Measurements from ENCODE around the gene ANAPC4. TPM values are rescaled to one million over a fixed set of nuclear protein-coding genes. Genes with fewer than 3 reads are reported as not detected.

The ANAPC4 gene
- total and polyA plus RNA-seq, 4 experiments from 2014 or later: 22.2 to 63.7 (median 44.7) TPM

DNA sequence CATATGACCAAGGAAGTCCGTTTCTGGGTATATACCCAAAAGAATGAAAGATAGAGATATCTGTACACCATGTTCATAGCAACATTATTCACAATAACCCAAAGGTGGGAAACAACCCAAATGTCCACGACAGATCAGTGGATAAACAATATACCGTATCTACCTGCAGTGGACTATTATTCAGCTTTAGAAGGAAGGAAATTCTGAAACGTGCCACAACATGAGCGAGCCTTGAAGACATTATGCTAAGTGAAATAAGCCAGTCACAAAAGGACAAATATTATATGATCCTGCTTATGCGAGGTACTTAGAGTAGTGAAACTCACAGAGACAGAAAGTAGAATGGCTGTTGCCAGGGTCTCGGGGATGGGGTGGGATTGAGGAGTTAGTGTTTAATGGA lies 75.0 kb downstream of the ANAPC4 start:
- intact Hi-C loops (cut with micrococcal nuclease): no loop called here
- ChIA-PET CTCF (ENCODE audit: partially characterized antibody) (no interaction called here), POLR2A (ENCODE audit: partially characterized antibody) (no interaction called here)
- DNase-seq: no peak
- no peaks in the 10 kb centered on the region for H3K27me3 ChIP-seq (ENCODE audit: insufficient read depth, low read length)
- H3K27ac Mint-ChIP-seq: no peak overlapping the region
- H3K9me3 ChIP-seq (ENCODE audit: control insufficient read depth in 1 of 2, low read length in 2 of 2): no peaks in the 10 kb centered on the region
- no peaks in the 10 kb centered on the region for H3K36me3 ChIP-seq (ENCODE audit: insufficient read depth, low read length)
- peaks cover 0 to 4% (median 0%) of the 10 kb centered on the region in 8 donors for H3K9me3 Mint-ChIP-seq
- no peak overlapping the region for H3K4me3 Mint-ChIP-seq
- H3K4me1 Mint-ChIP-seq: peaks cover 0 to 4% (median under 1%) of the 10 kb centered on the region in 4 donors
- no peaks in the 10 kb centered on the region for H3K36me3 Mint-ChIP-seq
- no peaks in the 10 kb centered on the region for H3K27me3 Mint-ChIP-seq
- H3K4me3 ChIP-seq (ENCODE audit: low read length in 2 of 2): no peak overlapping the region
- H3K27ac ChIP-seq (ENCODE audit: low read depth, low read length): no peak overlapping the region
- H3K4me1 ChIP-seq (ENCODE audit: insufficient read depth, low read length): no peaks in the 10 kb centered on the region

GRCh38 chr4:25454476-25454875 lies 77.4 kb downstream of the ANAPC4 start:
- intact Hi-C loops (cut with micrococcal nuclease): no loop called here
- H3K4me1 Mint-ChIP-seq: peaks cover 0 to 4% (median under 1%) of the 10 kb centered on the region in 4 donors
- Histone ChIP-seq H3K36me3 (ENCODE audit: insufficient read depth, low read length) (no peaks in the 10 kb centered on the region), H3K9me3 (ENCODE audit: control insufficient read depth in 1 of 2, low read length in 2 of 2) (no peaks in the 10 kb centered on the region), H3K27ac (ENCODE audit: low read depth, low read length) (no peak overlapping the region), H3K4me1 (ENCODE audit: insufficient read depth, low read length) (no peaks in the 10 kb centered on the region), H3K27me3 (ENCODE audit: insufficient read depth, low read length) (no peaks in the 10 kb centered on the region), H3K4me3 (ENCODE audit: low read length in 2 of 2) (no peak overlapping the region)
- H3K4me3 Mint-ChIP-seq: no peak overlapping the region
- POLR2A ChIA-PET (ENCODE audit: partially characterized antibody): no interaction called here
- CTCF ChIA-PET (ENCODE audit: partially characterized antibody): no interaction called here
- no peaks in the 10 kb centered on the region for H3K36me3 Mint-ChIP-seq
- H3K9me3 Mint-ChIP-seq: peaks cover 0 to 4% (median 0%) of the 10 kb centered on the region in 8 donors
- no peak overlapping the region for H3K27ac Mint-ChIP-seq
- H3K27me3 Mint-ChIP-seq: no peaks in the 10 kb centered on the region
- DNase-seq: no peak

GRCh38 chr4:25457053-25457715 lies 80.1 kb downstream of the ANAPC4 start:
- CTCF ChIA-PET (ENCODE audit: partially characterized antibody): interaction anchor here (2.2 kb wide), 1 partner anchor 12 kb away, joined by 6 read pairs; no protein-coding TSS in a partner anchor

GRCh38 chr4:25466966-25467697 lies 90.1 kb downstream of the ANAPC4 start:
- H3K4me3 Mint-ChIP-seq: no peak overlapping the region
- peaks cover 3 to 11% of the 10 kb centered on the region in 2 donors for H3K36me3 Mint-ChIP-seq
- ChIA-PET POLR2A (ENCODE audit: partially characterized antibody) (no interaction called here), CTCF (ENCODE audit: partially characterized antibody) (no interaction called here)
- Histone ChIP-seq H3K36me3 (ENCODE audit: insufficient read depth, low read length) (no peaks in the 10 kb centered on the region), H3K27ac (ENCODE audit: low read depth, low read length) (no peak overlapping the region), H3K4me1 (ENCODE audit: insufficient read depth, low read length) (no peaks in the 10 kb centered on the region), H3K9me3 (ENCODE audit: control insufficient read depth in 1 of 2, low read length in 2 of 2) (peaks cover 0 to 3% of the 10 kb centered on the region in 2 donors), H3K4me3 (ENCODE audit: low read length in 2 of 2) (no peak overlapping the region), H3K27me3 (ENCODE audit: insufficient read depth, low read length) (no peaks in the 10 kb centered on the region)
- no peaks in the 10 kb centered on the region for H3K27me3 Mint-ChIP-seq
- H3K27ac Mint-ChIP-seq: no peak overlapping the region
- DNase-seq: no peak
- H3K9me3 Mint-ChIP-seq: peaks cover 4 to 12% (median 9%) of the 10 kb centered on the region in 8 donors
- intact Hi-C loops (cut with micrococcal nuclease): no loop called here
- no peaks in the 10 kb centered on the region for H3K4me1 Mint-ChIP-seq

More at GRCh38 chr4:25457053-25457715, 80.1 kb downstream of the ANAPC4 start:
- POLR2A ChIA-PET (ENCODE audit: partially characterized antibody): no interaction called here
- Mint-ChIP-seq H3K27ac (no peak overlapping the region), H3K4me3 (no peak overlapping the region), H3K4me1 (peaks cover 0 to 4% (median under 1%) of the 10 kb centered on the region in 4 donors), H3K9me3 (no peaks in the 10 kb centered on the region), H3K36me3 (no peaks in the 10 kb centered on the region), H3K27me3 (no peaks in the 10 kb centered on the region)
- DNase-seq: no peak
- Histone ChIP-seq H3K36me3 (ENCODE audit: insufficient read depth, low read length) (no peaks in the 10 kb centered on the region), H3K4me3 (ENCODE audit: low read length in 2 of 2) (no peak overlapping the region), H3K4me1 (ENCODE audit: insufficient read depth, low read length) (no peaks in the 10 kb centered on the region), H3K27ac (ENCODE audit: low read depth, low read length) (no peak overlapping the region), H3K27me3 (ENCODE audit: insufficient read depth, low read length) (no peaks in the 10 kb centered on the region), H3K9me3 (ENCODE audit: control insufficient read depth in 1 of 2, low read length in 2 of 2) (no peaks in the 10 kb centered on the region)
- intact Hi-C loops (cut with micrococcal nuclease): no loop called here

DNA sequence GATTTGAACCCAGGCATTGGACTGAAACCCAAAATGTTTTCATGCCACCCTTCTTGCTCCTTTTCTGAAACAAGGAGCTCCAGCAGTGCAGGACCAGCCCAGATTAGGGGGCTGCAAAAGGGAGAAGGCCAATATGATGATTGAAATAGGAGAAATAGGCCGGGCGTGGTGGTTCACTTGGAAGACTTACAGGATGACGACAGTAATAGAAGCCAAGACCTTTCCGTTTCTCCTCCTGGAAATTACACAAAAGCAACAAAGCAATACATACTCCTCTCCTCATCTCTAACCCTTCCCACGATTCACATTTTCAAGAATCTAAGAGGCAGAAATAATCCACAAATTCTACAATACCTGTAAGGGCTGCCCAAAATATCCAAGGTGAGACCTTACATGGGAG lies 90.8 kb downstream of the ANAPC4 start:
- ChIA-PET CTCF (ENCODE audit: partially characterized antibody) (no interaction called here), POLR2A (ENCODE audit: partially characterized antibody) (no interaction called here)
- Histone ChIP-seq H3K27me3 (ENCODE audit: insufficient read depth, low read length) (no peaks in the 10 kb centered on the region), H3K36me3 (ENCODE audit: insufficient read depth, low read length) (no peaks in the 10 kb centered on the region), H3K9me3 (ENCODE audit: control insufficient read depth in 1 of 2, low read length in 2 of 2) (peaks cover 0 to 3% of the 10 kb centered on the region in 2 donors), H3K27ac (ENCODE audit: low read depth, low read length) (no peak overlapping the region), H3K4me1 (ENCODE audit: insufficient read depth, low read length) (no peaks in the 10 kb centered on the region), H3K4me3 (ENCODE audit: low read length in 2 of 2) (no peak overlapping the region)
- intact Hi-C loops (cut with micrococcal nuclease): no loop called here
- H3K27ac Mint-ChIP-seq: no peak overlapping the region
- peaks cover 3 to 11% of the 10 kb centered on the region in 2 donors for H3K36me3 Mint-ChIP-seq
- peaks cover 4 to 12% (median 9%) of the 10 kb centered on the region in 8 donors for H3K9me3 Mint-ChIP-seq
- H3K4me1 Mint-ChIP-seq: no peaks in the 10 kb centered on the region
- H3K27me3 Mint-ChIP-seq: no peaks in the 10 kb centered on the region
- DNase-seq: no peak
- no peak overlapping the region for H3K4me3 Mint-ChIP-seq

Other genes starting within 250 kb of the ANAPC4 start
- gene SEPSECS, start 216.8 kb upstream of the ANAPC4 start, total RNA-seq: 10 to 100 TPM; 14.7 to 15.1 TPM
- gene SEPSECS, start 216.8 kb upstream of the ANAPC4 start, polyA plus RNA-seq: 1 to 10 TPM; 1.3 to 3.4 TPM
- 10 to 100 TPM; 15.0 to 15.3 TPM for gene PI4K2B, start 143.2 kb upstream of the ANAPC4 start, total RNA-seq
- gene PI4K2B, start 143.2 kb upstream of the ANAPC4 start, polyA plus RNA-seq: 10 to 100 TPM; 13.5 to 14.0 TPM
- 10 to 100 TPM; 13.0 to 14.4 TPM for gene ZCCHC4, start 64.5 kb upstream of the ANAPC4 start, total RNA-seq
- gene ZCCHC4, start 64.5 kb upstream of the ANAPC4 start, polyA plus RNA-seq: 10 to 100 TPM in 1 of 2 donors, 1 to 10 TPM in 1; 9.2 to 12.6 TPM

All from CD4-positive, alpha-beta memory T cell (primary cell).